Suppressor macrophage (primary cell): Measurements from ENCODE around the gene RAB40C.
A peak's percentile ranks its signal among the peaks of the same experiment; 100 is the strongest.

Source experiments
- DNase-seq, 4 experiments: peaks; one replicate each; pipeline ENCODE4 v3.0.0-alpha.2; 2020 to 2022

Gene RAB40C

GRCh38 chr16:670485-671352 is 80.9 kb downstream of the RAB40C start:
- DNase-seq = no peak

DNA sequence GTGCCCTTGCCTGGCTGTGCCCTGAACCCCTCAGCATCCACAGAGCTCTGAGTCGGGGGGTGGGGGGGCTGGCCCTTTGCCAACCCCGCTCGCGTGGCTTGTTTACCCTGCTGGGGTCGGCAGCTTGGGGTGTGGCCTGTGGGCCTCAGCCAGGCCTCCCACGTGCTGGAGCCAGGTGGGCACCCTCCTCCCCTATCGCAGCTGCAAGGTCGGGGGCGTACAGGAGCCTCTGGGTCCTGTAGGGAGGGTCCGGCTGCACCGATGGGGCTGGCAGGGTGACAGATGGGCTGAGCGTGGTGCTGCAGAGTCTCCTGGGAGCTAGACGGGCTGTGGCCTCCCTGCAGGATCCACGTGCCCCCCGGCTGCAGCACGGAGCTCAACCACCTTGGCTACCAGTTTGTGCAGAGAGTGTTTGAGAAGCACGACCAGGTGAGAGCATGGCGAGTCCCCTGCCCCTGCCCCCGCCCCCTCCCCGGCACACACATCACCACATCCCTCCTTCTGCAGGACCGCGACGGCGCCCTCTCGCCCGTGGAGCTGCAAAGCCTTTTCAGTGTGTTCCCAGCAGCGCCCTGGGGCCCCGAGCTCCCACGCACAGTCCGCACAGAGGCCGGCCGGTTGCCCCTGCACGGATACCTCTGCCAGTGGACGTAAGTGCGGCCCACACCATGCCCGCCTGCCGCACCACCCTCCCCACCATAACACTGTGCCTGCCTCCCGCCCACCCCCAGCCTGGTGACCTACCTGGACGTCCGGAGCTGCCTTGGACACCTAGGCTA is 81.7 kb downstream of the RAB40C start:
- DNase-seq = no peak

- DNase-seq = no peak
Measured at GRCh38 chr16:672371-672770, 82.5 kb downstream of the RAB40C start.

DNA sequence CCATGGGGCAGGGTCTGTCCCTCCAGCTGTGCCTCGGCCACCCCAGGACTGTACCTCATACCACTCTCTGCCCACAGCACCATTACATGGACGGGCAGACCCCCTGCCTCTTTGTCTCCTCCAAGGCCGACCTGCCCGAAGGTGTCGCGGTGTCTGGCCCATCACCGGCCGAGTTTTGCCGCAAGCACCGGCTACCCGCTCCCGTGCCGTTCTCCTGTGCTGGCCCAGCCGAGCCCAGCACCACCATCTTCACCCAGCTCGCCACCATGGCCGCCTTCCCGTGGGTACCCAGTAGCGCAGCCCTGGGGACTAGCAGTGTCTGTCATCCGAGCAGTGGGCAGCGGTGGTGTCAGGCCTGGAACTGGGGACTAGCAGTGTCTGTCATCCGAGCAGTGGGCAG is 83.0 kb downstream of the RAB40C start:
- no peak for DNase-seq

DNA sequence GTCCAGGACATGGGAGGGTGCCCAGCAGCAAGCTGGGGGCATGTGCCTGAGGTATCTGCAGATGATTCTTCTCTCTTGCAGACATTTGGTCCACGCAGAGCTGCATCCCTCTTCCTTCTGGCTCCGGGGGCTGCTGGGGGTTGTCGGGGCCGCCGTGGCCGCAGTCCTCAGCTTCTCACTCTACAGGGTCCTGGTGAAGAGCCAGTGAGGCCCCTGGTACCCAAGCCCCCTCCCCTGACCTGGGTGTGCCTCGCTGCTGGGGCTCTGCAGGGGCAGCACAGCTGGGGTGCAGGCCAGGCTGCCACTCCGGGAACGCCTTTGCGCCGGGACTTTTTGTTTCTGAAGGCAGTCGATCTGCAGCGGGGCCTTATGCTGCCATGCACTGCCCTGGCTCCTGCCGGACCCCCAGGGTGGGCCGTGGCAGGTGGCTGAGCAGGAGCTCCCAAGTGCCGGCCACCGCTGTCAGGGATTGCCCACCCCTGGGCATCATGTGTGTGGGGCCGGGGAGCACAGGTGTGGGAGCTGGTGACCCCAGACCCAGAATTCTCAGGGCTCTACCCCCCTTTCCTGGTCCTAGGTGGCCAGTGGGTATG is 83.6 kb downstream of the RAB40C start:
- no peak for DNase-seq

DNA sequence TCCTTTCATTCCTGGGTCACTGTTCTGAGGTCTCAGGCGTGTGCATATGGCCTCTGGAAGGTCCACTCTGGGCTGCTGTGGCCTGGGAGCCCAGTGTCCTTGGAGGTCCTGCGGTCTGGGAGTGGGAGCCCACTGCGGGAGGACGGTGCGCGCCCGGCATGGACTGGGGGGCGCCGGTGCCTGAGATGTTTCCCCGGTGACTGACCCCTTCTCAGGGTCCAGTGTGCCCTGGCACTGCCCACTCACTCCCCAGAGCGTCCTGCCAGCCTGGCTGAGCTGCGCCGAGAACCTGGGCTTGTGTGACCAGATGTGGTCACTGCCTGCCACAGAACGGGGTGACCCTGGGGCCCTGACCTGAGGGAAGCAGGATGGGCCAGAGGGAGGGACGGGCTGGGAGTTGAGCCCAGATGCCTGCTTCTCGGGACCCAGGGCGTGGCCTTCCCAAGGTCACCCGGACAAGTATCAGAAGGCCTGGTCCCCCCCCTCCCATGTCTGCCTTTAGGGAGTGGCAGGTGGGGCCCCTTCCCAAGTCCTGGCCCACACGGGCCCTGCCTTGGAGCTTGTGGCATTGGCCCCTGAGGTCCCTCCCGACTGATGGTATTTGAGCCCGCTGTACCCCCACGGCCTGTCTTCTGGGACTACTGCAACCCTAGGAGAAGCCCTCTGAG is 84.5 kb downstream of the RAB40C start:
- no peak for DNase-seq

GRCh38 chr16:674968-675883 is 85.4 kb downstream of the RAB40C start, which contains the start of gene RHBDL1:
RHBDL1 (plus strand) TSS chr16:675671; CDS start chr16:675791, 120 bp downstream.
- DNase-seq = peak; percentile 33 to 74 (median 53)

- no peak for DNase-seq
Measured at GRCh38 chr16:675884-676564, 86.2 kb downstream of the RAB40C start.

- no peak for DNase-seq
Measured at GRCh38 chr16:676565-676902, 86.7 kb downstream of the RAB40C start.

- DNase-seq = no peak
Measured at GRCh38 chr16:676913-677312, 87.0 kb downstream of the RAB40C start.

DNA sequence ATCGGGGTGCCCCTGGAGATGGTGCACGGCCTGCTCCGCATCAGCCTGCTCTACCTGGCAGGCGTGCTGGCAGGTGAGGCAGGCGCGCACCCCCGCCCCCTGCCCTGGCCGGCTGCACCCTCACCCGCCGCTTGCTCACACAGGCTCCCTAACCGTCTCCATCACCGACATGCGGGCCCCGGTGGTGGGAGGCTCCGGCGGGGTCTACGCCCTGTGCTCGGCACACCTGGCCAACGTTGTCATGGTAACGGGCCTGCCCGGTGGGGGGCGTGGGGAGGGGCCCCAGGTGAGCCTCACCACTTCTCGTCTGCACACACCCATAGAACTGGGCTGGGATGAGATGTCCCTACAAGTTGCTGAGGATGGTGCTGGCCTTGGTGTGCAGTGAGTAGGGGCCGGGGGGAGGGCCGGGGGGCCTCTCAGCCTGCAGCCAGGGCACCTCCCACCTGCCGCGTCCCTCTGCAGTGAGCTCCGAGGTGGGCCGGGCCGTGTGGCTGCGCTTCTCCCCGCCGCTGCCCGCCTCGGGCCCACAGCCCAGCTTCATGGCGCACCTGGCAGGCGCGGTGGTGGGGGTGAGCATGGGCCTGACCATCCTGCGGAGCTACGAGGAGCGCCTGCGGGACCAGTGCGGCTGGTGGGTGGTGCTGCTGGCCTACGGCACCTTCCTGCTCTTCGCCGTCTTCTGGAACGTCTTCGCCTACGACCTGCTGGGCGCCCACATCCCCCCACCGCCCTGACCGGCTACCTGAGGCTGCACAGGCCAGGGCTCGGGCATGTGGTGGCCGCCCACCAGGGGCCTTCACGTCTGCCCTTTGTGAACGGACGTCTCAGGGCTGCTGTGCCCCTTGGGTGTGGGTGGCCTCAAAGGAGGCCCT is 87.7 kb downstream of the RAB40C start:
- DNase-seq = no peak

- DNase-seq = no peak
Measured at GRCh38 chr16:678209-678857, 88.5 kb downstream of the RAB40C start.
